Measurements from ENCODE around the gene FHIT. TPM values are rescaled to one million over a fixed set of nuclear protein-coding genes. Genes with fewer than 3 reads are reported as not detected.

Gene FHIT
- total RNA-seq, 1 donor from 2014 or later = 10.2 TPM

- no peak for DNase-seq (ENCODE audit: low spot score)
- ATAC-seq = no peak
- intact Hi-C loops (cut with DNase I) = no loop called here
These were observed 1111.1 kb downstream of the FHIT start for GRCh38 chr3:60140160-60140559.

GRCh38 chr3:60136601-60137000 lies 1114.7 kb downstream of the FHIT start:
- intact Hi-C loops (cut with DNase I) = no loop called here
- DNase-seq (ENCODE audit: low spot score) (no peak), ATAC-seq (no peak)

DNA sequence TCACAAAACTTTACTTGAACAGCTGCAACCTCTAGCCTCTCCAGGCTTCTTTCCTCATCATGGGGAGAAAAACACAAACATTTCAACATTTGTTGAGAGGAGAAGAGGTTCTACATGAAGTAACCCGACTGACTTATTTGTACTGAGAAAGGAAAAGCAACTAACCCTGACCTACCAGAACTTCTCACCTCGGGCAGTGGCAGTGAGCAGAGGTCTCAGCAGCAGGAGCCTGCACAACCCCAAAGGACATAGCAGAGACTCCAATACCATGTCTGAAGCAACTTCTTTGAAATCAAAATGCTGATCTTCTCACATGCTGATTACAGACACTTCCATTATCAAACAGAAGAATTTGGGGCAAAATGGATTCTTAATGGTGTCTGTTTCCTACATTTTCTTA lies 1115.8 kb downstream of the FHIT start:
- intact Hi-C loops (cut with DNase I) = no loop called here
- DNase-seq (ENCODE audit: low spot score) (no peak), ATAC-seq (no peak)

- DNase-seq (ENCODE audit: low spot score) = no peak
- ATAC-seq = no peak
- intact Hi-C loops (cut with DNase I) = no loop called here
These were observed 1117.7 kb downstream of the FHIT start for GRCh38 chr3:60133269-60134162.

GRCh38 chr3:60131618-60132017 lies 1119.6 kb downstream of the FHIT start:
- DNase-seq (ENCODE audit: low spot score) (no peak), ATAC-seq (no peak)
- intact Hi-C loops (cut with DNase I) = no loop called here

GRCh38 chr3:60126511-60127304 lies 1124.5 kb downstream of the FHIT start:
- intact Hi-C loops (cut with DNase I) = no loop called here
- ATAC-seq (no peak), DNase-seq (ENCODE audit: low spot score) (no peak)

- intact Hi-C loops (cut with DNase I) = no loop called here
- no peak for ATAC-seq
- no peak for DNase-seq (ENCODE audit: low spot score)
These were observed 1125.6 kb downstream of the FHIT start for GRCh38 chr3:60125686-60126085.

GRCh38 chr3:60120245-60120644 lies 1131.0 kb downstream of the FHIT start:
- intact Hi-C loops (cut with DNase I) = no loop called here
- DNase-seq (ENCODE audit: low spot score) = no peak
- no peak for ATAC-seq

GRCh38 chr3:60114191-60114590 lies 1137.1 kb downstream of the FHIT start:
- intact Hi-C loops (cut with DNase I) = no loop called here
- DNase-seq (ENCODE audit: low spot score) (no peak), ATAC-seq (no peak)

DNA sequence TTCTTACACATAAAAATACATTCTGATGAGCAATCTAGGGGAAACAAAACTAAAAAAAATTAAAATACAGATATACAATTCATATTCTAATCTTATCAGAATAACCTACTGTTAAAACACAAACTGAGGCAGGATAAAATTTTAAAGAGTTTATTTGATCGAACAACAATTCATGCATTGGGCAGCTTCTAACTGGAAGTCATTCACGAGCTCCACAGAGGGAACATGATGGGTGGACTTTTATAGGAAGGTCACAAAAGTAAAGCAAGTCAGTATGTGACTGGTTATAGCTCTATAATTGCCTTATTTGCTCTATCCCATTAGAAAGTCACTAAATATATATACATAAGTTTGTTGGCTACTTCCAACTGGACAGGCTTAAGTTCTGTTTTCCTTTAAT lies 1144.0 kb downstream of the FHIT start:
- no peak for DNase-seq (ENCODE audit: low spot score)
- no peak for ATAC-seq
- intact Hi-C loops (cut with DNase I) = no loop called here

- no peak for DNase-seq (ENCODE audit: low spot score)
- intact Hi-C loops (cut with DNase I) = no loop called here
- ATAC-seq = no peak
These were observed 1149.1 kb downstream of the FHIT start for GRCh38 chr3:60102154-60102553.

- ATAC-seq = no peak
- intact Hi-C loops (cut with DNase I) = no loop called here
- no peak for DNase-seq (ENCODE audit: low spot score)
These were observed 1149.6 kb downstream of the FHIT start for GRCh38 chr3:60101621-60102020.

DNA sequence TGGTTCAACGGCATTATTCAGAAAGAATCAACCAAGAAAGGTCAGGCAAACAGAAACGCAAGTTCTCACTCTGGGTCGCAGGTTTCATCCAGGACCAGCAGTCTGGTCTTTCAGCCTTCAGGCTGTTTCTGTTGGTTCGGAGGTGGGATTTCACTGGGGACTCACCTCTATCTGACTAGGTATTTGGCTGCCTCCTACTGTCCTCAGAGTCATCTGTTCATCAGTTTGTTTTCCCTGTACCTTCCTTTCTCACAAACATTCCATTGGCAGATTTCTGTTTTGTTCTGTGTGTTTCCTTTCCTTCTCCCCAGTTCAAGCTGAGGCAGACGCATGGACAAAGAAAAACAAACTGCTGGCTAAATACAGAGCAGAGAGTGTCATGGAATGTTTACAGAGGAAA lies 1154.8 kb downstream of the FHIT start:
- ATAC-seq (no peak), DNase-seq (ENCODE audit: low spot score) (no peak)
- intact Hi-C loops (cut with DNase I) = no loop called here

DNA sequence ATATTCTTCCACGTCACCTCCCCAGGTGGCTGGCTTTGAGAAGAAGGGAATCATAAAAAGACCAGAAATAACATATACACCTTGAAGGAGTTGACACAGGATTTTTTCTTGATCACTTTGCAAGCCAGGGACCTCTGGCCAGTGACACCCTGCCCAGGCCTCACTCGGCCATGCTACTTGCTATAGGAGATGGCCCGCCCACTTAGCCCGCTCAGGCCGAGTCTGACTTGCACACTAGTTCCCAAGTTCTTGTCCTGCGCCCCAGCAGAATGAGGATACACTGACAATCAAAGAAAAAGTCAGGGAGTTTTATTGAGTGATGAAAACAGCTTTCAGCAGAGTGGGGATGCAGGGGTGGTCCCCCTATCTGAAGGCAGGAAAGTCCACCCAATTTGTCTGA lies 1155.3 kb downstream of the FHIT start:
- intact Hi-C loops (cut with DNase I) = no loop called here
- no peak for ATAC-seq
- DNase-seq (ENCODE audit: low spot score) = no peak

GRCh38 chr3:60095516-60095915 lies 1155.7 kb downstream of the FHIT start:
- intact Hi-C loops (cut with DNase I) = no loop called here
- no peak for ATAC-seq

GRCh38 chr3:60094392-60094947 lies 1156.8 kb downstream of the FHIT start:
- DNase-seq (ENCODE audit: low spot score) (no peak), ATAC-seq (no peak)
- intact Hi-C loops (cut with DNase I) = no loop called here

More at GRCh38 chr3:60095516-60095915, 1155.7 kb downstream of the FHIT start:
- no peak for DNase-seq (ENCODE audit: low spot score)

- intact Hi-C loops (cut with DNase I) = no loop called here
- no peak for DNase-seq (ENCODE audit: low spot score)
These were observed 1160.7 kb downstream of the FHIT start for GRCh38 chr3:60090548-60090947.

GRCh38 chr3:60086811-60087210 lies 1164.4 kb downstream of the FHIT start:
- intact Hi-C loops (cut with DNase I) = no loop called here
- ATAC-seq = no peak
- no peak for DNase-seq (ENCODE audit: low spot score)

More at GRCh38 chr3:60090548-60090947, 1160.7 kb downstream of the FHIT start:
- ATAC-seq = no peak

- DNase-seq (ENCODE audit: low spot score) (no peak), ATAC-seq (no peak)
- intact Hi-C loops (cut with DNase I) = no loop called here
These were observed 1165.6 kb downstream of the FHIT start for GRCh38 chr3:60085649-60086048.

Measured in sciatic nerve (tissue), 2 donors.